ENCODE measurements around the gene ASIC3.

Gene ASIC3

GRCh38 chr7:151056666-151057505 is 8.6 kb downstream of the ASIC3 start:
- no peak for DNase-seq (ENCODE audit: low read depth in 4 of 4, low spot score in 1 of 4)

- DNase-seq (ENCODE audit: low read depth in 4 of 4, low spot score in 1 of 4) = no peak
Measured at GRCh38 chr7:151057506-151057988, 9.2 kb downstream of the ASIC3 start, which contains the start of gene CDK5. TSS of gene CDK5 (minus strand) at chr7:151057897. CDS start at chr7:151057848, 49 bp downstream.

DNA sequence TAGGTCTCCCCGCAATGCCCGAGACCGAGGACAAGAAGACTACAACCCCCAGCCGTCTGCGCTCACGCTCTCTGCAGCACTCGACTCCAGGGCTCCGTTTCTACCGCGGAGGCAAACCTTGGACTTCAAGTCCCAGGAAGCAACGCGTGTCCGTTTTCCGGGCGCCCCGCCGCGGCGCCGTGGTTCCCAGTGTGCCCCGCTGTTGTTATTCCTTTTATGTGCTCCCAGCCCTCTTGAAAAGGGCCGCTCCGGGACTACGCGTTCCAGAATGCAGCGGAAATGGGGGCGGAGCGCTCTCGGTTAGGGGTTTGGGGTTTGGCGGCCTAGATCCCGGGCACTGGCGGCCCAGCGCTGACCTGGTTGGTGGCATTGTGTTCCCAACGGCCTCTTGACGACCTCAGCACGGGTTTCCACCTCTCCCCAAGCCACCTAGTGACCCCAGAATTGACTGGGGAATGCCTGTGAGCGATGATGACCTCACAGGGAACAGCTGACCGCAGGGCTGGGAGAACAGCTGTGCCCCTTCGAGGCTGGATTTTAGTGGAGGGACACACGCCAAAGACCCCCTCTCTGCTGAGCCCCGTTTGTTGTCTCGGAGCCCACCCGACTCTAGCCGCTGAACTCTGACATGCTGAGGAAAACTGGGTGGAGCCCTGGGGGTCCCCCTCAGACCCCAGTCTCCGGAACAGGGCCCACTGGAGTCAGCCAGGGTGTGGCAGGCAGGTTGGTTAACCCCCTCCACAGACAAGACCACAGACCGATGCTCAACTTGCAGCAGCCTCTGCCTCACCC is 9.9 kb downstream of the ASIC3 start:
- DNase-seq (ENCODE audit: low read depth in 4 of 4, low spot score in 1 of 4) = peak; percentile 87 to 96 (median 92)

GRCh38 chr7:151058781-151059366 is 10.5 kb downstream of the ASIC3 start:
- no peak for DNase-seq (ENCODE audit: low read depth in 4 of 4, low spot score in 1 of 4)

- peak in 2 of 4 experiments; percentile 57 to 69 for DNase-seq (ENCODE audit: low read depth in 4 of 4, low spot score in 1 of 4)
Measured at GRCh38 chr7:151059367-151060112, 11.2 kb downstream of the ASIC3 start, which contains the start of gene SLC4A2. TSS of gene SLC4A2 (plus strand) at chr7:151059589. CDS start at chr7:151061988, 2,399 bp downstream.

DNA sequence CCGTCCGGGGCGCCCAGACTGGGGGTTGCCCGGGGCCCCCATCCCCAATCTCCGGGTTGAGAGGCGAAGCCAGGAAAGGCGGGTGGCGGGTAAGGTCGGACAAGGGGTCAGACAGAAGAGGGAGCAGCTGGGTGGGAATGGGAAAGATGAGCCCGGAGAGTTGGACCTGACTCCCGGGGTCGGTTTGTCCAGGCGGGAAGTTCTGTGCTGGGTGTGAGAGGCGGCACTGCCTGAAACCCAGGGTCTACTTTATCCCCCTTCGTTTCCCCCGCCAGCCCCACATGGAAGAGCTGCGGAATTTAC is 11.7 kb downstream of the ASIC3 start:
- no peak for DNase-seq (ENCODE audit: low read depth in 4 of 4, low spot score in 1 of 4)

DNA sequence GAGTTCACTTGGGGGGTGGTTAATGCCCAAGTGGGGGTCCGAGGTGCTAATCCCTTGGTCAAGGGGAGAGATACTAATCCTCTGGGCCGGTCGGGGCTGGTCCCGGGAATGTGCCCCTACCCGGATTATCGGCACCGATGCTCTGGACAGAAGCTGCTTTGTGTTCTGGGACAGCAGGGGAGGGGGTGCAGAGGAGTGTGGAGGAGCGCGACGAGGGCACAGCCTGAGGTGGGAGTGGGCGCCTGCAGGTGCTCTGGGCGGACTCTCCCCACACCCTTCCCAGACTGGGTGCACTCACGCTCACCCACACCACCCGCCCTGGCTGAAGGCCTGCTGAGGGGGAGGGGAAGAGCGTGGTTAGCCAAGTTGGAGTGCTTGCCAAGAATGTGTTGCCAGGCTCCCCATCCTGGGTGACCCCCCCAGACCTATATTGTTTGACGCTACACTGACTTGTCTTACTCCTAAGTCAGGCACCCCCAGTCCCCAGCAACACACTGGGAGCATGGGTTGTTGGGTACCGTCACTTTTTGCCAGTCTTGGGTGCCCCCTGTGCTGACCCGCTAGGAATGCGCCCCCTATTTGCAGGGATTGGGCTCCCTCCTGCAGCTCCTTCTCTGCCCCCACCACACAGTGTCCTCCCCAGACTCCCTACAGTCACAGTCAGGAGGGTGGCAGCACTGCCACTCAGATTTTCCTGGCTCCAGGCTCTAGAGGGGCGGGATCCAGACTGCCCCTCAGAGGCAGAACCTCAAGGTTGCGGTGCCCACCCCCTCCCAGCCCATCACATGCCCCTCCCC is 12.3 kb downstream of the ASIC3 start:
- no peak for DNase-seq (ENCODE audit: low read depth in 4 of 4, low spot score in 1 of 4)

DNA sequence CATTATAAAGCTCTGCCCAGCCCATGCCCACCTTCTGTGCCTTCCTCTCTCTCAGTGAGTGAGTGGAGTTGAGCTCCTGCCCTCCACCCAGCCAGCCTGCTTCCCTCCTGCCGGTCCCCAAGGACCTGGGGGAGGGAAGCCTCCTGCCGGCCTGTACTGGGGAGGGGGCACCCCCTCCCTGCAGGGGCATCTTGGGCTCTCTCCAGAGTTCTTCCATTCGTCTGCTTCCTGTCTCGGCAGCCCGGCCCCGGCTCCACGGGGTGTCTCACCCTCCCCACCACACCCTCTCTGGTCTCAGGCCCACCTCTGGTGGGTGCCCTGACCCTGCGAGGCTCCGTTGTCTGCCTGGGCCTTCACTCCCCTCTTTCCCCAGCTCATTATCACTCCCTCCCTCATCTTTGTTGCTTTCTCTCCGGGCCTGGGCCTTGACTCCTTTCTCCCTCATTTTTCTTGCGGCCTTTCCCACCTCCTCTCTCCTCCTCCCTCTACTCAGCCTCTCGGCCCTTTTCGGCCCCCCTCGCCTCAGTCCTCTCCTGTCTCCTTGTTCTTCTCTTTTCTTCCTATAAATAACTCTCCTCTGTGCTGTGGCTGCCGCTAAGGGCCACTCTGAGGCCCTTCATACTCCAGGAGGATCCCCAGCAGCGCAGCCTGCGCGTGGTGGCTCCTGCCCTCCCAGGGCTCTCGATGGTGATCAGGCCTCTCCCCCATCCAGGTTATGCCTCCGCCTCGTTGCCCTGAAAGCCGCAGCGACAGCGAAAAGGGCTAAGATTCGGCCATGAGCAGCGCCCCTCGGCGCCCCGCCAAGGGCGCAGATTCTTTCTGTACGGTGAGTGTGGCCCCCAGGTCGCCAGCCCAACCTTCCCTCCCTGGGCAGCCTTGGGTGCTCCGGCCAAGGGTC is 13.1 kb downstream of the ASIC3 start:
- DNase-seq (ENCODE audit: low read depth in 4 of 4, low spot score in 1 of 4) = no peak

DNA sequence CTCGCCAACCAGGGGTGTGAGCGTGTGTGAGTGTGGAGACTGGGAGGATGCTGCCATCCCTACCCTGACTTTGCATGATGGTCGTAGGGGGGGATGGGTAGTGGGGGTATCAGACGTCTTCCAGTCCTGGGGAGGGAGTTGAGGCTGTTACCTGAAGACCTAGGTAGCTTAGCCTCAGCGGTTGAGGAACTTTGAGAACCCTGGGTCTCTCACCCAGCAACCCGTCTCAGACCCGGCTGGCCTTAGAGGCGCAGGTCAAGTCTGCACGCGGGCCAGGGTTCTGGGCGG is 13.7 kb downstream of the ASIC3 start:
- DNase-seq (ENCODE audit: low read depth in 4 of 4, low spot score in 1 of 4) = no peak

- no peak for DNase-seq (ENCODE audit: low read depth in 4 of 4, low spot score in 1 of 4)
Measured at GRCh38 chr7:151062399-151063211, 14.3 kb downstream of the ASIC3 start.

- DNase-seq (ENCODE audit: low read depth in 4 of 4, low spot score in 1 of 4) = no peak
Measured at GRCh38 chr7:151063212-151063561, 14.9 kb downstream of the ASIC3 start.

GRCh38 chr7:151064454-151064853 is 16.1 kb downstream of the ASIC3 start:
- DNase-seq (ENCODE audit: low read depth in 4 of 4, low spot score in 1 of 4) = no peak

DNA sequence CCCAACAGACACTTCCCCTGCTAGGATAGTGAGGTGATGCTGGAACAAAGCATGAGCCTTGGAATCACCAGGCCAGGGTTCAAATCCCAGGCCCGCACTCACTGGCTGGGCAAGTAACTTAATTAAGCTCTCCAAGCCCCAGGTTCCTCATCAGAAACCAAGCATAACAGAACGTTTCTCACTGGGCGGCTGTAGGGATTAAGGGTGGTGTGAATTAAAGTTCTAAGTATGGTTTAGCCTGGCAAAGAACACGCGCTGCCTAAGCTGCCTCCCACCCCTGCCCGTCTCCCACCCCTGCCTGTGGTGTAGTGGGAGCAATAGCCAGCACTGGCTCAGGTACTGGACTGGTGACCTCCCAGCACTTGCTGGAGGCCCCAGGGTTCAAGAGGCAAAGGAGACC is 16.7 kb downstream of the ASIC3 start:
- DNase-seq (ENCODE audit: low read depth in 4 of 4, low spot score in 1 of 4) = no peak

- DNase-seq (ENCODE audit: low read depth in 4 of 4, low spot score in 1 of 4) = no peak
Measured at GRCh38 chr7:151065516-151065915, 17.2 kb downstream of the ASIC3 start.

GRCh38 chr7:151066273-151066974 is 18.1 kb downstream of the ASIC3 start:
- DNase-seq (ENCODE audit: low read depth in 4 of 4, low spot score in 1 of 4) = no peak

DNA sequence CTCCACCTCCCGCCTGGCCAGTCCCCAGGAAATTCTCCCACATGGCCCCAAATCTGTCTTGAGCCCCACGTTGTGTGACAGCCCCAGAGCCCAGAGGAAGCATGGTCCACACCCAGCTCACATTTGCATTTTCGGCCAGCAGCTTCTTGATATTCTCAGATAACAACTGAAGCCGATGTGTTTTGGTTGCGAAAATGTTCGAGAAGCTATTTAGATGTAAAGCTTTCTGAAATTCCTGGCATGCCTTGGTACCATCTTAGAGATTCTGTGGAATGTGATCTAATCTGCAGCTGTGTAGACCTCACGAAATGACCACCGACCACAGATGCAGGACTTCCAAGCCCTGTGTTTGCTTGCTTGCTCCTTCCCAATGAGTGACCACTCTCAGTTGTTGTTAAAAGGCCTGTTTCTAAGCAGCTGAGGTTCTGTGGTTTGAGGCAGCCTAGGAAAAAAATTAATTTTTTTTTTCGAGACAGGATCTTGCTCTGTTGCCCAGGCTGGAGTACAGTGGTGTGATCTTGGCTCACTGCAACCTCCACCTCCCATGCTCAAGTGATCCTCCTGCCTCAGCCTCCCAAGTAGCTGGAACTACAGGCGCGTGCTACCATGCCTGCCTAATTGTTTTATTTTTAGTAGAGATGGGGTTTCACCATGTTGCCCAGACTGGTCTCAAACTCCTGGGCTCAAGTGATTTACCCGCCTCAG is 19.9 kb downstream of the ASIC3 start:
- DNase-seq (ENCODE audit: low read depth in 4 of 4, low spot score in 1 of 4) = no peak

DNA sequence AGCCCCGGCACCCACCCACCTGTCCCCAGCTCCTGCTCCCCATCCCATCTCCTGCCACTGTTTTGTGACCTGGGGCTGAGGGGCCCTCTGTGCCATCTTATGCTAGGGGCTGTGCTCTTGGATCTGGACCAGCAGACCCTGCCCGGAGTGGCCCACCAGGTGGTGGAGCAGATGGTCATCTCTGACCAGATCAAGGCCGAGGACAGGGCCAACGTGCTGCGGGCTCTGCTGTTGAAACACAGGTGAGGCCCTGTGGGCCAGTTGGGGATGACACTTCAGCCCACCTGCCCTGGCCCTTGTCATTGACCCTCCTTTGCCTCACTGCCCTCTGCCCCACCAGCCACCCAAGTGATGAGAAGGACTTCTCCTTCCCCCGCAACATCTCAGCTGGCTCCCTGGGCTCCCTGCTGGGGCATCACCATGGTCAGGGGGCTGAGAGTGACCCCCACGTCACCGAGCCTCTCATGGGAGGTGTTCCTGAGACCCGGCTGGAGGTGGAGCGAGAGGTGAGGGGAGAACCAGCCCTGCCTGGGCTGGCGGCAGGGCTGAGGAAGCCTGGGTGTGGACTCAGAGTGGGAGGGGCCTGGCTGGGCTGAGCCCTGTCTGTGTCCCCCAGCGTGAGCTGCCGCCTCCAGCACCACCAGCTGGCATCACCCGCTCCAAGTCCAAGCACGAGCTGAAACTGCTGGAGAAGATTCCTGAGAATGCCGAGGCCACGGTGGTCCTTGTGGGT is 21.7 kb downstream of the ASIC3 start:
- no peak for DNase-seq (ENCODE audit: low read depth in 4 of 4, low spot score in 1 of 4)

All from stimulated activated CD4-positive, alpha-beta T cell treated with anti-CD3 and anti-CD28 coated beads, Interleukin-1b, Interleukin-23, amount 100 ng/mL, for 24 hours (primary cell).